ENCODE results near the gene FIZ1.

FIZ1 gene

DNA sequence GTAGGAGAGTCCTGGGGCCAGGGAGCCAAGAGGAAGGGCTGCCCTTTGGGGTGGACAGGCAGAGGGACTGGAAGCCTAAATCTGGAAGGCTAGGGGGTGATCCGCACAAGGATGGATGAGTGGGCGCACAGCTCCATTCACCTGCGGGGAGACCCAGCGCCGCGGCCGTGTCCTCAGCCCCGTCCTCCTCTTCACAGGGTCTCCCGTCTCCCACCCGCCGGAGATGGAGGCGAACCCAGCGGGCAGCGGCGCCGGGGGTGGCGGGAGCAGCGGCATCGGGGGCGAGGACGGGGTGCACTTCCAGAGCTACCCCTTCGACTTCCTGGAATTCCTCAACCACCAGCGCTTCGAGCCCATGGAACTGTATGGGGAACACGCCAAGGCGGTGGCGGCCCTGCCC, 14.1 kb upstream of the FIZ1 start:
- DNase-seq: no peak

DNA sequence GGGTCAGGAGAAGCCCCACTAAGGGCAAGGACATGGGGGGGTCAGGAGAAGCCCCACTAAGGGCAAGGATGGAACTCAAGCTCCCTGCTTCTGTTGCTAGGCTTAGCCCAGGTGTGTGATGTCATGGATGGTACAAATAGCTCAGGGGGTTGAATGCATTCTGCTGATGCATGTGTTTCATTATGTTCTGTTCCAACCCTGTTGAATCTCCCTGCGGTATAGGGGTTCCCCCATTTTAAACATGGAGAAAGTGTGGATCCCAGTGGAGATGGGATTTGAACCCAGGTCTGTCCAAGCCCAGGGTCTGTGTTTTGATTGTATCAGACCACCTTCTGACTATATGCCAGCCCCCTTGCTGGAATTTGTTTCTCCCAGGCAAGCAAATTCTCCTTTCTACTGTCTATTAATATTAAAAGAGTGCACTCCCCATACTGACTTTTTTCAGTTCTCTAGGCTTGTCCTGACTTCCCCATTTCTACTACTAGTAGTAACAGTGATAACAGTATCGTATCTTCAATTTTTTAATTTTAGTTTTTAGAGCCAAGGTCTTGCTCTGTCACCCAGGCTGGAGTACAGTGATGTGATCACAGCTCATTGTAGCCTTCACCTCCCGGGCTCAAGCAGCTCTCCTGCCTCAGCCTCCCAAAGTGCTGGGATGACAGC, 12.8 kb upstream of the FIZ1 start:
- no peak for DNase-seq

GRCh38 chr19:55611300-55611982, 12.1 kb upstream of the FIZ1 start:
- DNase-seq: no peak

DNA sequence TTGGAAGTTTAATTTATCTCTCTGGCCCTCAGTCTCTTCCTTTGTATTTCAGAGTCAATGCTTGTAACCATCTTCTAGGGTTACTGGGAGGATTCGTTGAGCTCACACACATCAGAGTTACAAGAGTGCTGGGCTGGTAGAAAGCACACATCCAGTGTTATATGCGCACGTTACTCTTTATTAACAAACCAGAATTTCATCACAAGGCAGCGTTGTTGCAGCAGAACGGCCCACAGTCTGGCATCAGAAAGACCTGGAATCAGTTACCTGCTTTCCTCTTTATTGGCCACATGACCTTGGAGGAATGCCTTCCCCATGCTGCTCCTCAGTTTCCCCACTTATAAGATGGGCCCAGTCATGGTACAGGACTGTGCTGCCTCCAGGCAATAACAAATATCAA, 10.0 kb upstream of the FIZ1 start:
- DNase-seq: no peak

DNA sequence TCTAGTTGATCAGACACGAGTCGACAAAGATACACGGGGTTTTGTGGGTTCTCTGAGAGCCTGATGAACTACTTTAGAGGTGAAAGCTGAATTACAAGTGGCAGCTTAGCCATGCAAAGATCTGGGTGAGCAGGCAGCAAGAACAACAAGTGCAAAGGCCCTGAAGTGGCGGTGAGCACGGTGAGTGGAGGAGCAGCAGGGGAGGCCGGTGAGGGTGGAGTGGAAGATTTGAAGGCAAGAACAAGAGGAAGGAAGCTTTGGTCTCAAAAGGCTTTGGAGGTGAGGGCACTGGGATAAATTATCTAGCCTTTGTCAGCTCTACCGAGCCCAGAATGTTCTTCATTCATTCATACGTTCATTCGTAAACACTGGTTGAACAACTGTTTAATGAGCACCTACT, 7.5 kb upstream of the FIZ1 start:
- no peak for DNase-seq

DNA sequence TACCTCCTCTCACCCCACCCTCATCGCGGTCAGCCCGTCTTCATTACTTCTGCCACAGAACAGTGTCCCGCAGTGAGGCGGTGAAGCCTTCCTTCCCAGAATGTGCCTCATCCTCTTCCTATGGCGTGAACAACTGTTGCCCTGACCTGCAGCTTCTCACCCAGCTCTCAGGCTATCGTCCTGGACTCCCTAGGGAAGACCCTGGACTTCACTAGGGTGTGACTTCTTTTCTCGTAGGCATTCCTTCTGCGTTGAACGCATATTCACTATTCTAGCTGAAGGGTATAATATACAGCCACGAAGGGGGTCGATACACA, 7.1 kb upstream of the FIZ1 start:
- no peak for DNase-seq

- no peak for DNase-seq
These were observed 6.5 kb upstream of the FIZ1 start, which contains the start of gene ZNF865 for GRCh38 chr19:55605637-55606470. TSS of gene ZNF865 (plus strand) at chr19:55605647. CDS start at chr19:55613619, 7,972 bp downstream.

DNA sequence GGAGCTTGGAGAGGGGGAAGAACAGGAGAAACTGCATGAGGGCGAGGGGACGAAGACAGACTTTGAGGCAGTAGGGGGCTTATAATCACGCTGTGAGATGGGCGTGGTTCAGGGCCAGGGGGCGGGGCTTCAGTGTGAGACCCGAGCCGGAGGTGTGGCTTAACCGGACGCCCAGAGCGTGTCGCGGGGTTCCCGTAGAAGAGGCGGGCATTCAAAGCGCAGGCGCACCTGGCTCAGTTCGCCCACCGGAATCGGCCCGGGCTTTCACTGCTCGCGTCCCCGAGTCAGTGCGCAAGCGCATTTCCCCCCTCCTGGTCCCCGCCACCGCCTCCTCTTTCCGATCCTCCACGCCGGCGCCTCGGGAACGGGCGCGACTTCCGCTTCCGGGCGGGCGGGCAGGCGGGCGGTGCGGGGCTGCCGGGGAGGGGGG, 5.9 kb upstream of the FIZ1 start:
- peak; percentile 95 for DNase-seq

DNA sequence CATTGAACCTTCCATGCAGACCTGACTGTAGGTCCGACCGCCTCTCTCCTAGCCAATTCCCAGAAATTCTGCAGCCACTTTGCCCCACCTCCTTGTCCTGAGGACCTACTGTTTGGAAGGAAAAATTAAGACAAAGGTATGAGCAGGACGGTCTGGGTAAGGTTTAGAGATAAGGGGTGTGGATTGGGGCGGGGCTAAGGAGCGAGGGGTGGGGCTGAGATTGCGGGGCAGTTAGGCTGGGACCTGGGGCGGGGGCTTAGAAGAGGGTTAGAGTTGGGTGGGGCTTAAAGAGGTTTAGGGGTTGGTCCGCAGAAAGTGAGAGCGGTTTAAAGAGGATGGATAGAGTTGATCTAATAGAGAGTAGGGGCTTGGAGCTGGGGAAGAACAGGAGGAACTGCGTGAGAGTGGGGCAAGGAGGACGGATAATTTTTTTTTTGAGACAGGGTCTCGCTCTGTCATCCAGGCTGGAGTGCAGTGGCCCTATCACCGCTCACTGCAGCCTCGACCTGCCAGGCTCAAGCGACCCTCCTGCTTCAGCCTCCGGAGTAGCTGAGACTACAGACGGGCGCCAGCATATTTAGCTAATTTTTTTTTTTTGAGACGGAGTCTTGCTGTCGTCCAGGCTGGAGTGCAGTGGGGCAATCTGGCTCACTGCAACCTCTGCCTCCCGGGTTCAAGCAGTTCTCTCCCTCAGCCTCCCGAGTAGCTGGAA, 4.4 kb upstream of the FIZ1 start:
- DNase-seq: no peak

GRCh38 chr19:55603115-55603514, 3.8 kb upstream of the FIZ1 start:
- no peak for DNase-seq

GRCh38 chr19:55602104-55603001, 3.0 kb upstream of the FIZ1 start:
- no peak for DNase-seq

GRCh38 chr19:55601084-55601483, 1.8 kb upstream of the FIZ1 start:
- no peak for DNase-seq

DNA sequence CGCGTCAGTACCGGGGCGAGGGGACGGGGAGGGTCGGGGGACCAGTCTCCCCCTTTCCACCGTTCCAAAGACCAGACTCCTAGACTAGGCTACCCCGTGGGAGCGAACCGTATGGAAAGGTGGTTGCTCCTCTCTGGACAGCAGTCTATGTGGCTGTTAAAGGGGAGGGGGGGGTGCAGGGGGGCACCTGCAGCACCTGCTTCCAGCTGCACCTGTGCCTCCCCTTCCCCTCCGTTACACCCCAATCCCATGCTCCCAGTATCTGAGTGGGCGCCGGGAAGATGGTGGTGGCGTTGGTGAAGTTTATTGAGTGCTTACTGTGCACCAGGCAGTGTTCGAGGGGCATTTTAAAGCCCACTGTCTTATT, 1.3 kb upstream of the FIZ1 start:
- no peak for DNase-seq

DNA sequence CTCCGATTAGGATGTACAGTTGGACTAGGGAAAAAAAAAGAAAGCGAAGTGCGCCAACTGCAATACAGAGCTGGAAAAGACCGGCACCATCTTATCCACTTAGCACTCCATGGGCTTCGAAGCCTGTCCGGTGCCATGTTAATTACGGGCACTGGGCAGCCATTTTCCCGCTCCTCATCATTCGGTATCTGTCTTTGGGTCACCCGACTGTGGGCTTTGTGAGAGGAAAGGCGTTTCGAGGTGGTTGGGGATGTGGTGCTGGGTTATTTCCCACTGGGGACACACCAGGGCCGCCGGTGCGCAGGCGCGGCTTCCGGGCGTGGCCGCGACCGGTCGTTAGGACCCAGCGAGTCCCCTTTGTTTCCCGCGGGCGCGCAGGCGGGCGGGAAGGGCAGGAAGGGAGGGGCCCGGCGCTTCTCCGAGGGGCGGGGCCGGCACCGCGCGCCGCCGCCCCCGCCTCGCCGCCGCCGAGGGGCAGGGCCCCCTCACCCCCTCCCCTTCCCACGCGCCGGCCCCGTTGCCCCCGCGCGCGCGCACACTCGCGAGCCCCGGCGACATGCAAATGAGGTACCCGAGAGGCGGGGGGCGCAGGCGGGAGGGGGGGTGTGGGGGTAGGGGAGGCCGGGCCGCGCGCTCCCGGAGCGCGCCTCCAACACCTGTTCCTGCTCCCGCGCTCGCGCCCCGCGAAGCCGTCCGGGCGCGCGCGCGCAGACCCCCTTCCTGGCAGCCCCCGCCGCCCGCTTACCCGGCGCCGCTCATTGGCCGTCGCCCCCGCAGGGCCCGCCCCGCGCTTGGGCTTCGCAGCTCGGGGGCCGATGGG, 735 bp upstream of the FIZ1 start, which contains the start of gene ZNF524:
TSS of gene ZNF524 (plus strand) at position 447 of the 820 bp plus-strand sequence. CDS start 1,825 bp downstream, outside the sequence.
- DNase-seq: peak; percentile 89

- DNase-seq: peak; percentile 30
These were observed 424 bp downstream of the FIZ1 start for GRCh38 chr19:55598719-55599467.

- no peak for DNase-seq
These were observed 1.3 kb downstream of the FIZ1 start for GRCh38 chr19:55598034-55598433.

GRCh38 chr19:55597501-55597921, 1.8 kb downstream of the FIZ1 start:
- DNase-seq: no peak

DNA sequence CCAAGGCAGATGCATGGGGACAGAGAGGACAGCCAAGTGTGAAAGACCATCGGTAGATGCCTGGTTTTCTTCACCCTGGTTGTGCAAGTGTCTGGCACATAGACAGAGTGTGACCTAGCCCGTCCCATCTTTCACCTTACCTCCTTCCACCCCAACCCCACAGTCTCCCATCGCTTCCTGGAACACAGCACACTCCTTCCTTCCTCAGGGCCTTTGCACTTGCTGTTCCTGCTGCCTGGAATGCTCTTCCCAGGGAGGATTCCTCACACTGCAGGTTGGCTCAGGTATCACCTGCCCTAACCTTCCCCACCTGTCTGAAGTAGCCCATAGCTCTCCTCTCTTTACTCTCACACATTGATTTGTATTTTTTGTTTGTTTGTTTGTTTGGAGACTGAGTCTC, 3.0 kb downstream of the FIZ1 start:
- DNase-seq: no peak

DNA sequence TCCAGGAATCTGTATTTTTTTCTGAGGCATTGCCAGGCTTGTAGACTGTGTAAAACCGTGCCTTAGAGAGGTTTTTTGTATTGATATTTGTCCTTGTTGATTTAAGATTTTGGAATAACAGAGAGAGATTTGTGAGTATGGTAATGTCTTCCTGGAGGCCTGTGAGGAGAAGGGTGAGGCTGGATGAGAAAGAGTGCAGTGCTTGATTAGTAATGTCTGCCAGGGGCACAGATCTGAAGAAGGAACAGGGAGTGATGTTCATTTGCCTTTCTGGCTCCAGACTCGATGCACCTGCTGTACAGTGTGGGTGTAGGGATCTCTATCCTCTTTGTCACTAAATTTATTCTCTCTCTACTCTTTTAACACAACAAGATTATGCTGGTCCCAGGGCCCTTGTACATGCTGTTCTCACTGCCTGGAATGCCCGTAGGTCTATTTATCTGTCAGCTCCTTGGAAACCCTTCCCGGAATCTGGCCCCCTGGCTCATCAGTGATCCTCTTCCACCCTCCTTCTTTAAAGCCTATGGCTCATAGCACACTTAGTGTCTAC, 4.2 kb downstream of the FIZ1 start:
- DNase-seq: no peak

Measured in NCI-H2081 treated with DMSO at 0.1 percent for 48 hours (cell line).